Measurements from ENCODE around the gene FAM81B. TPM values are rescaled to one million over a fixed set of nuclear protein-coding genes. Genes with fewer than 3 reads are reported as not detected.

Gene FAM81B
- total and polyA plus RNA-seq, 2 experiments from 2014 or later = 0.80 TPM; not detected in 1

GRCh38 chr5:95446560-95447221 lies 55.5 kb downstream of the FAM81B start:
- H4K20me1 ChIP-seq (ENCODE audit: insufficient read depth, poor library complexity, severe bottlenecking) = no peaks in the 10 kb centered on the region
- no peak for DNase-seq (ENCODE audit: low spot score)
- no peaks in the 10 kb centered on the region for H3K27me3 ChIP-seq
- no peaks in the 10 kb centered on the region for H3K4me1 ChIP-seq (ENCODE audit: insufficient read depth)
- no peak overlapping the region for H3K27ac ChIP-seq
- H3K4me3 ChIP-seq = no peak overlapping the region
- no peak overlapping the region for H2AFZ ChIP-seq
- WGBS (ENCODE audit: low lambda C conversion rate, missing lambda C conversion rate) = 94% methylated on average over 1 of the region's 1 CpG
- no peaks in the 10 kb centered on the region for H3K9me3 ChIP-seq (ENCODE audit: low read depth)
- no peak overlapping the region for H3K4me2 ChIP-seq
- TF ChIP-seq CTCF (IDR thresholded peaks at IDR 0.05; ENCODE audit: poor library complexity) (no peak), EZH2 (IDR thresholded peaks at IDR 0.05; ENCODE audit: borderline replicate concordance) (no peak), EZH2phosphoT487 (IDR thresholded peaks at IDR 0.05; ENCODE audit: low read depth, severe bottlenecking, unreplicated experiment) (no peak)
- H3K36me3 ChIP-seq (replicated peaks; ENCODE audit: insufficient read depth, low read depth) = no peaks in the 10 kb centered on the region
- H3K9me2 ChIP-seq (replicated peaks; ENCODE audit: insufficient read depth) = no peaks in the 10 kb centered on the region
- no peaks in the 10 kb centered on the region for H3K79me2 ChIP-seq

GRCh38 chr5:95447961-95448360 lies 56.8 kb downstream of the FAM81B start:
- WGBS (ENCODE audit: low lambda C conversion rate, missing lambda C conversion rate) = 84% methylated on average over 1 of the region's 1 CpG
- DNase-seq (ENCODE audit: low spot score) = no peak

GRCh38 chr5:95448789-95449188 lies 57.6 kb downstream of the FAM81B start:
- H3K27me3 ChIP-seq = no peaks in the 10 kb centered on the region
- H3K36me3 ChIP-seq (replicated peaks; ENCODE audit: insufficient read depth, low read depth) = no peaks in the 10 kb centered on the region
- no peaks in the 10 kb centered on the region for H3K9me2 ChIP-seq (replicated peaks; ENCODE audit: insufficient read depth)

More at GRCh38 chr5:95447961-95448360, 56.8 kb downstream of the FAM81B start:
- TF ChIP-seq EZH2phosphoT487 (IDR thresholded peaks at IDR 0.05; ENCODE audit: low read depth, severe bottlenecking, unreplicated experiment) = no peak
- TF ChIP-seq CTCF (IDR thresholded peaks at IDR 0.05; ENCODE audit: poor library complexity) = no peak
- no peak for TF ChIP-seq EZH2 (IDR thresholded peaks at IDR 0.05; ENCODE audit: borderline replicate concordance)
- no peaks in the 10 kb centered on the region for H3K79me2 ChIP-seq
- H3K27ac ChIP-seq = no peak overlapping the region
- no peak overlapping the region for H3K4me3 ChIP-seq
- H3K4me1 ChIP-seq (ENCODE audit: insufficient read depth) = no peaks in the 10 kb centered on the region
- H3K9me3 ChIP-seq (ENCODE audit: low read depth) = no peaks in the 10 kb centered on the region
- no peaks in the 10 kb centered on the region for H3K36me3 ChIP-seq (replicated peaks; ENCODE audit: insufficient read depth, low read depth)
- H2AFZ ChIP-seq = no peak overlapping the region
- H3K9me2 ChIP-seq (replicated peaks; ENCODE audit: insufficient read depth) = no peaks in the 10 kb centered on the region
- H3K27me3 ChIP-seq = no peaks in the 10 kb centered on the region
- no peak overlapping the region for H3K4me2 ChIP-seq
- no peaks in the 10 kb centered on the region for H4K20me1 ChIP-seq (ENCODE audit: insufficient read depth, poor library complexity, severe bottlenecking)

More at GRCh38 chr5:95448789-95449188, 57.6 kb downstream of the FAM81B start:
- Histone ChIP-seq H3K9me3 (ENCODE audit: low read depth) (no peaks in the 10 kb centered on the region), H3K4me2 (no peak overlapping the region), H2AFZ (no peak overlapping the region), H3K4me3 (no peak overlapping the region), H3K4me1 (ENCODE audit: insufficient read depth) (no peaks in the 10 kb centered on the region), H3K27ac (no peak overlapping the region), H3K79me2 (no peaks in the 10 kb centered on the region), H4K20me1 (ENCODE audit: insufficient read depth, poor library complexity, severe bottlenecking) (no peaks in the 10 kb centered on the region)
- TF ChIP-seq CTCF (IDR thresholded peaks at IDR 0.05; ENCODE audit: poor library complexity) (no peak), EZH2 (IDR thresholded peaks at IDR 0.05; ENCODE audit: borderline replicate concordance) (no peak), EZH2phosphoT487 (IDR thresholded peaks at IDR 0.05; ENCODE audit: low read depth, severe bottlenecking, unreplicated experiment) (no peak)
- no peak for DNase-seq (ENCODE audit: low spot score)
